ENCODE measurements around the gene IER5. TPM values are rescaled to one million over a fixed set of nuclear protein-coding genes. Genes with fewer than 3 reads are reported as not detected.

IER5 gene
- total RNA-seq, 2 experiments from 2014 or later = 37.2 to 38.0 TPM

DNA sequence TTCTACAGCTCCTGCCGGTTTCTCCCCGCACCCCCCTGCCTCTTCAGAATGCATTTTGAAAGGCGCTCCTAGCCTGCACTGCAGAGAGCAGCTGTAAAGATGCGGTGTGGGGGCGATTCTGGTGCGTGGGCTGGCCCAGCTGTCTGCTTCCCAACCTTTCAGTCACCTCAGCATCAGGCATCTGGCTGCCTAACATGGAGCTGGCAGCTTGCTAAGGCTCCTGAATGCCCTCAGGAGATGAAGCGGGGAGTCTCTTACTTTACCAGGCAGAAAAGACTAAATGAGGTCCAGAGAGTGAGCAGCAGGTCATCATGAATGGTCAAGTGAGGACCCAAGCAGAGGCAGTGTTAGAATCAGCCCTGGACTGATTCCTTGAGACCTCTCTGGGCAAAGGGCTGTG lies 8.7 kb downstream of the IER5 start:
- Mint-ChIP-seq H3K9me3 (ENCODE audit: insufficient read depth) (no peaks in the 10 kb centered on the region), H3K27me3 (ENCODE audit: low read depth) (no peaks in the 10 kb centered on the region), H3K27ac (no peak overlapping the region), H3K4me1 (ENCODE audit: low read depth) (peaks cover 75% of the 10 kb centered on the region), H3K36me3 (ENCODE audit: low read depth) (peaks cover 32% of the 10 kb centered on the region), H3K4me3 (no peak overlapping the region)
- ChIA-PET POLR2A (interaction anchor here (0.8 to 13.2 kb wide), 4 partner anchors 7 to 44 kb away, joined by 3 to 200 read pairs (median 7); partner anchors contain the start of gene IER5), CTCF (interaction anchor here (0.9 to 19.0 kb wide), 5 partner anchors 10 to 215 kb away, joined by 3 to 395 read pairs (median 4); no protein-coding TSS in a partner anchor)
- ATAC-seq (no peak), DNase-seq (no peak)

- Mint-ChIP-seq H3K27me3 (ENCODE audit: low read depth) (no peaks in the 10 kb centered on the region), H3K27ac (peak overlapping the region; percentile 85), H3K4me3 (peak overlapping the region; percentile 45), H3K4me1 (ENCODE audit: low read depth) (peaks cover 86% of the 10 kb centered on the region), H3K36me3 (ENCODE audit: low read depth) (peaks cover 17% of the 10 kb centered on the region), H3K9me3 (ENCODE audit: insufficient read depth) (no peaks in the 10 kb centered on the region)
- ATAC-seq (peak; percentile 47), DNase-seq (peak; percentile 44)
- ChIA-PET POLR2A (interaction anchor here (0.8 to 13.2 kb wide), 4 partner anchors 10 to 43 kb away, joined by 3 to 200 read pairs (median 8); partner anchors contain the start of gene IER5), CTCF (interaction anchor here (1.0 to 19.0 kb wide), 12 partner anchors 8 to 596 kb away, joined by 3 to 395 read pairs (median 4); partner anchors contain the start of gene ACBD6)
Measured at GRCh38 chr1:181099152-181100014, 10.9 kb downstream of the IER5 start.

GRCh38 chr1:181100015-181100905 lies 11.8 kb downstream of the IER5 start:
- no peaks in the 10 kb centered on the region for H3K27me3 Mint-ChIP-seq (ENCODE audit: low read depth)
- H3K36me3 Mint-ChIP-seq (ENCODE audit: low read depth) = peaks cover 8% of the 10 kb centered on the region
- ATAC-seq = no peak
- H3K27ac Mint-ChIP-seq = peak overlapping the region; percentile 85
- POLR2A ChIA-PET = interaction anchor here (0.6 to 13.2 kb wide), 4 partner anchors 10 to 42 kb away, joined by 3 to 200 read pairs (median 4); partner anchors contain the start of gene IER5
- peaks cover 86% of the 10 kb centered on the region for H3K4me1 Mint-ChIP-seq (ENCODE audit: low read depth)
- H3K9me3 Mint-ChIP-seq (ENCODE audit: insufficient read depth) = no peaks in the 10 kb centered on the region
- H3K4me3 Mint-ChIP-seq = no peak overlapping the region
- no peak for DNase-seq
- CTCF ChIA-PET = interaction anchor here (1.2 to 19.0 kb wide), 6 partner anchors 8 to 597 kb away, joined by 3 to 395 read pairs (median 6); partner anchors contain the start of gene ACBD6

DNA sequence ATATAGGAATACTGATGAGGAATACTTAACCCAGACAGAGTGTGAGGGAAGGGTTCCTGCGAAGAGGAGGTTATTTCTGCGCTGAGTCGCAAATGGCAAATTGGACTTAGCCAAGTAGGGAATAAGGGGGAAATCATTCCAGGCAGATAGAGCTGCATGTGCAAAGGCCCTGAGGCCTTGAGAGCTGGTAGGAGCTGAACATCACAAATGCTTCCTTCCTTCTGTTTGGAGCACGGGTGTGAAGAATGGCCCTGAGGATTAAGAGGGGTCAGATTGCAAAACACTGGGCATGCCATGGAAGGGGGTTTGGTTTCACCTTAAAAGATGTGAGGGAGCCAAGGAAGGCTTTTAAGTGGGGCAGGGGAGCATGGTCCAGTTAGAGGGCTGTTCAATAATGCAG lies 12.4 kb downstream of the IER5 start:
- Mint-ChIP-seq H3K9me3 (ENCODE audit: insufficient read depth) (no peaks in the 10 kb centered on the region), H3K36me3 (ENCODE audit: low read depth) (peaks cover 4% of the 10 kb centered on the region), H3K4me3 (no peak overlapping the region), H3K27me3 (ENCODE audit: low read depth) (peaks cover 3% of the 10 kb centered on the region), H3K27ac (peak overlapping the region; percentile 85), H3K4me1 (ENCODE audit: low read depth) (peaks cover 86% of the 10 kb centered on the region)
- ChIA-PET CTCF (interaction anchor here (1.3 to 19.0 kb wide), 7 partner anchors 10 to 598 kb away, joined by 3 to 395 read pairs (median 7); partner anchors contain the start of gene ACBD6), POLR2A (interaction anchor here (0.6 to 13.2 kb wide), 3 partner anchors 11 to 1003 kb away, joined by 3 to 200 read pairs (median 4); partner anchors contain the start of gene IER5)
- ATAC-seq = no peak
- no peak for DNase-seq

DNA sequence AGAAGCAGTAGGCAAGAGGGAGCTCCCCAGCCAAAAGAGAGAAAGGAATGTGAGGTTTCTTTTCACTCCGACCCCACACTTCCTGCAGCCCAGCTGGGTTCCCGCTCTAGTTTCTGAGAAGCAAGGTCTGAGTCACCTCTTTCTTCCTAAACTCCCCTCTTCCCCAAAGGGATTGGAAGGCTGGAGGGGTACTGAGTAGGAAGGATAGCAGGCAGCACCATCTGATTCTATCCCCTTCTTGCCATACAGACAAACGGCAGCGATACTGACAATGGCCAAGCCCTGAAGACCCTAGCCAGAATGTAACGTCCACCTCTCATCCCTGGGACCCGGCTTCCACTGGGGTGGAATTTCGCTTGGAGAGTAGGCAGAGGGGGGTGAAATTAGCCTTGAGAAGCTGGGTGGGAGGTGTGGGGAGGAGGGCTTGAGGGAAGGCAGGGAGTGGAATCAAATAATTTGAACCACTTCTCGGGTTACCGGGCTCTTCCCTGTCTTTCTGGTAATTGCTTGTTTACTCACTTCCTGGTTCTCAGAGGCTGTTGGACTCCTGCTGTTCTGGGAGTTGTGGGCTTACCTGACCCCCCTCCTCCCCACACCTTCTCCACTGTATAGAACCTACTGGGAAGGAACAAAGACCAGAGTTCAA lies 13.2 kb downstream of the IER5 start:
- POLR2A ChIA-PET = interaction anchor here (0.6 to 13.2 kb wide), 3 partner anchors 12 to 1003 kb away, joined by 3 to 200 read pairs (median 4); partner anchors contain the start of gene IER5
- ATAC-seq (no peak), DNase-seq (no peak)
- H3K27ac Mint-ChIP-seq = no peak overlapping the region
- peaks cover 9% of the 10 kb centered on the region for H3K27me3 Mint-ChIP-seq (ENCODE audit: low read depth)
- CTCF ChIA-PET = interaction anchor here (1.3 to 7.8 kb wide), 5 partner anchors 10 to 64 kb away, joined by 3 to 114 read pairs (median 39); no protein-coding TSS in a partner anchor
- no peak overlapping the region for H3K4me3 Mint-ChIP-seq
- no peaks in the 10 kb centered on the region for H3K9me3 Mint-ChIP-seq (ENCODE audit: insufficient read depth)
- H3K4me1 Mint-ChIP-seq (ENCODE audit: low read depth) = peaks cover 88% of the 10 kb centered on the region
- no peaks in the 10 kb centered on the region for H3K36me3 Mint-ChIP-seq (ENCODE audit: low read depth)

GRCh38 chr1:181102841-181103240 lies 14.3 kb downstream of the IER5 start:
- Mint-ChIP-seq H3K36me3 (ENCODE audit: low read depth) (no peaks in the 10 kb centered on the region), H3K27me3 (ENCODE audit: low read depth) (peaks cover 19% of the 10 kb centered on the region), H3K27ac (no peak overlapping the region), H3K4me1 (ENCODE audit: low read depth) (peaks cover 87% of the 10 kb centered on the region), H3K4me3 (no peak overlapping the region), H3K9me3 (ENCODE audit: insufficient read depth) (no peaks in the 10 kb centered on the region)
- ChIA-PET POLR2A (interaction anchor here (0.9 to 13.2 kb wide), 2 partner anchors 13 to 15 kb away, joined by 3 to 200 read pairs; partner anchors contain the start of gene IER5), CTCF (interaction anchor here (1.5 to 7.8 kb wide), 4 partner anchors 11 to 221 kb away, joined by 3 to 114 read pairs (median 44); no protein-coding TSS in a partner anchor)
- DNase-seq (no peak), ATAC-seq (no peak)

GRCh38 chr1:181103399-181103798 lies 14.9 kb downstream of the IER5 start:
- peak overlapping the region; percentile 21 for H3K27ac Mint-ChIP-seq
- H3K4me3 Mint-ChIP-seq = peak overlapping the region; percentile 13
- H3K36me3 Mint-ChIP-seq (ENCODE audit: low read depth) = no peaks in the 10 kb centered on the region

DNA sequence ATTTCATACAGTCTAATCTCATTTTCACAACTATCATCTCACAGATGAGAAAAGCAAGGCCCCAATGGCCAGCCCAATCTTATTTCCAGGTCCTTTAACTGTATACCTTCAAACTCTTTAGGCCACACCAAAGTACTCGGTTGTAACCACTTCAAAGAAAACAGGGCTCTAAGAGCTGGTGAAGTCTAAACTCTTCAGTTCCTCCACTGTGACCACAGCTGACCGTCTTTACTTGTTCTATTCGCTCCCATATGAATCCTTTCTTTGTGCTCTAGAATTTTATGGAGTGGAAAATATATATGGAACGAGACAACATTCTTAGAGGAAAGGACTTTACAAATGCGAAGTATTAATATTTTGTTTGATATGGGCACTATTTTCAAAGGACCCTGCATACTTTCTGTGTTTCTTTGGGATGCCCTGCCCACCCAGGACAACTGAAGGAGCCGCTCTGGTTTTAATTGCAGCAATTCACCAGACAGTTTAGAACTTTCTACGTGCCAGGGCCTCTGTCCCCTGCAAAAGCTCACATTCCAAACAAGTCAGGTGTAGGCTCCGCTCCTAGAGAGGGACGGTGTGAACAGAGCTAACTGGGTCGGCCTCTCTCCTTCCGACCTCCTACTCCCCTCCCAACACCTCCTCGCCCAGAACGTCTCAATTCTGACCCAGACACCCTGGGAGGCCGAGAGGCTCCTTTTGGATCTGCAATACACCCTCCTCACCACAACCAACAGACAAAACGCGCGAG lies 15.7 kb downstream of the IER5 start:
- Mint-ChIP-seq H3K27me3 (ENCODE audit: low read depth) (peaks cover 29% of the 10 kb centered on the region), H3K4me1 (ENCODE audit: low read depth) (peaks cover 78% of the 10 kb centered on the region), H3K4me3 (peak overlapping the region; percentile 80), H3K27ac (peak overlapping the region; percentile 78), H3K36me3 (ENCODE audit: low read depth) (no peaks in the 10 kb centered on the region), H3K9me3 (ENCODE audit: insufficient read depth) (no peaks in the 10 kb centered on the region)
- ChIA-PET CTCF (interaction anchor here (1.0 to 7.8 kb wide), 9 partner anchors 9 to 223 kb away, joined by 3 to 114 read pairs (median 6); no protein-coding TSS in a partner anchor), POLR2A (interaction anchor here (0.8 to 13.2 kb wide), 12 partner anchors 9 to 82 kb away, joined by 3 to 200 read pairs (median 4); partner anchors contain the start of genes IER5, MR1 and STX6)
- no peak for ATAC-seq
- peak; percentile 52 for DNase-seq

More at GRCh38 chr1:181103399-181103798, 14.9 kb downstream of the IER5 start:
- H3K9me3 Mint-ChIP-seq (ENCODE audit: insufficient read depth) = no peaks in the 10 kb centered on the region
- peaks cover 82% of the 10 kb centered on the region for H3K4me1 Mint-ChIP-seq (ENCODE audit: low read depth)
- ChIA-PET POLR2A (interaction anchor here (0.7 to 13.2 kb wide), 5 partner anchors 8 to 45 kb away, joined by 3 to 200 read pairs (median 4); partner anchors contain the start of gene IER5), CTCF (interaction anchor here (1.0 to 7.8 kb wide), 6 partner anchors 8 to 222 kb away, joined by 3 to 114 read pairs (median 22); no protein-coding TSS in a partner anchor)
- DNase-seq (no peak), ATAC-seq (no peak)
- peaks cover 25% of the 10 kb centered on the region for H3K27me3 Mint-ChIP-seq (ENCODE audit: low read depth)

- Mint-ChIP-seq H3K36me3 (ENCODE audit: low read depth) (no peaks in the 10 kb centered on the region), H3K4me1 (ENCODE audit: low read depth) (peaks cover 73% of the 10 kb centered on the region), H3K27me3 (ENCODE audit: low read depth) (peaks cover 34% of the 10 kb centered on the region), H3K9me3 (ENCODE audit: insufficient read depth) (no peaks in the 10 kb centered on the region), H3K4me3 (peak overlapping the region; percentile 80), H3K27ac (peak overlapping the region; percentile 78)
- ChIA-PET POLR2A (interaction anchor here (0.7 to 13.2 kb wide), 16 partner anchors 9 to 83 kb away, joined by 3 to 200 read pairs (median 4); partner anchors contain the start of genes IER5, MR1 and STX6), CTCF (interaction anchor here (0.9 to 7.8 kb wide), 14 partner anchors 9 to 294 kb away, joined by 3 to 114 read pairs (median 6); partner anchors contain the start of gene STX6)
- ATAC-seq = peak; percentile 38
- DNase-seq = peak; percentile 62
Measured at GRCh38 chr1:181104790-181105133, 16.3 kb downstream of the IER5 start.

Data from activated CD8-positive, alpha-beta T cell treated with anti-CD3 and anti-CD28 coated beads, Interleukin-2, amount 10 ng/mL, durations not matched to agents 7 days and 5 days (primary cell).